Medulla oblongata (tissue), 1 donor: ENCODE measurements around the gene SARM1.

Source experiments
- DNase-seq: peaks from one replicate; pipeline ENCODE4 v3.0.0-alpha.2; 2015; ENCODE audit errors: extremely low spot score

SARM1 gene

GRCh38 chr17:28341516-28341915, 30.0 kb upstream of the SARM1 start:
- DNase-seq = no peak

DNA sequence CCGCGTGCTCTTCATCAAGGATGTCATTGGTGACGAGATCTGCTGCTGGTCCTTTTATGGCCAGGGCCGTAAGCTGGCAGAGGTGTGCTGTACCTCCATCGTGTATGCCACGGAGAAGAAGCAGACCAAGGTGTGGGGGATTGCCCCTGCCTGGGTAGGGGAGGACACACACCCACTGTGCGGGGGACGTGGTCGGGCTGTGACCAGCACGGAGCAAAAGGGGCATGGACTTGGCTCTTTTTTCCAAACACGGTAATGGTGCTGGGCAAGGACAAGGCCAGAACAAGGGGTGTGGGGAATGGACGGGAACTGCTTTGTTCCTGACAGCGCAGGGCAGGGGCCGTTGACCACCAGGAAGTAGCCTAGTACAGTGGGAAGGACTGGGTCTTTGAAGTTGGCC, 29.2 kb upstream of the SARM1 start:
- DNase-seq = no peak

- DNase-seq = no peak
These were observed 28.0 kb upstream of the SARM1 start for GRCh38 chr17:28343491-28343932.

- no peak for DNase-seq
These were observed 27.5 kb upstream of the SARM1 start for GRCh38 chr17:28344011-28344410.

GRCh38 chr17:28344435-28344901, 27.0 kb upstream of the SARM1 start:
- DNase-seq = no peak

DNA sequence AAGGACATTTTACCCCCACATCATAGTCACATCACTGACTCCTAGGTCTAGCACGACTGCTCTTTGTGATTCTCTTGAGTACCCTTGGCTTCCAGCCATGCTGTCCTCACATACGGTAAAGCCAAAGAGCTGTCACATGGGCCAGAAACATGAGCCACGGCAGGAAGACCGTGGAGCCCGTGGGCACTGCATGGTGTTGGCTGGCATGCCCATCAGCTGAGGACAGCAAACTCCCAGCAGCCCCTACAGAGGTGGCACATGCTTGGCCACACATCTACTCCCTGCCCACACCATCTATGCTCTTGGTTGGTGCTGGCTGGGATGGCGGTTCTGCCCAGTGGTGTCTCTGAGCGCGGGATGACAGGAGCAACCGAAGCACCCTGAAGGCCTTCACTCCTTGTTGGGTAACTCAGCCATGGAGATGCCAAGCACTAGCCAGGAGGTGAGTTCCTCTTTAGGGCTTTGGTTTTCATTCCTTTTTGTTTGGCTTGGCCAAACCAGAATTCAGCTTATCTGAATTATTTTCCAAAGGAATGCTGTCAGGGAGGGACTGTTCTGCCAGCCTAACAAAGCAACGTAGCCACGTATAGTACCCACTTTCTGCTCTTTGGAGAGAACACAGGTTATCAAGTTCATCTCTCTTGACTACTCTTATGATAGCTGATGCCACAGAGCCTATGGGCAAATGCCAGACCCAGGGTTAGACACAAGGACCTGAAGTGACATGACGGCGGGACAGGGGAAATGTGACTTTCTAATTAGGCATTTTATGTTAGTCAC, 25.9 kb upstream of the SARM1 start:
- DNase-seq = no peak

GRCh38 chr17:28346199-28346580, 25.3 kb upstream of the SARM1 start:
- no peak for DNase-seq

DNA sequence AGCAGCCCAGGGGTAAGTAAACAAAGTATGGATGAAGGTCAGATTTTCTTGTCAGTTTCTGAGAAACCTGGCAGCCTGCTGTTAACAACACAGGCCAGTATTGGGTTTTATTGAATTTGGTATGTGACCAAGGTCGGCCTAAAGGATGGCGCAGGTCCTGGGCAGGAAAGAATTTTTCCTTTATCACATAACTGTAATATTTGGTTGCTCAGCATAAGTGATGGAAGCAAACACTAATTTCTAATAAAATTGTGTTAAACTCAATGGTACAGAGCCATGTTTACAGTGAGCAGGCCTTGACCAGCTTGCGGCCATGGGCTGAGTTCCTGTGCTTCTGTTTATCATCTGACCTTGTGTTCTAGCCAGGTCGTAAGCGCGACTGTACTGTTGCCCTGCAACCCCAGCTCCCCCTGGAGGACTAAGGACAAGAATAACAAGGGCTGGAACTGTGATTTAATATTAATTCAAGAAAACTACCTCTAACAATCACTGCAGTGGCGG, 24.7 kb upstream of the SARM1 start:
- no peak for DNase-seq

- no peak for DNase-seq
These were observed 24.1 kb upstream of the SARM1 start for GRCh38 chr17:28347261-28347891.

- DNase-seq = no peak
These were observed 22.5 kb upstream of the SARM1 start for GRCh38 chr17:28348979-28349378.

DNA sequence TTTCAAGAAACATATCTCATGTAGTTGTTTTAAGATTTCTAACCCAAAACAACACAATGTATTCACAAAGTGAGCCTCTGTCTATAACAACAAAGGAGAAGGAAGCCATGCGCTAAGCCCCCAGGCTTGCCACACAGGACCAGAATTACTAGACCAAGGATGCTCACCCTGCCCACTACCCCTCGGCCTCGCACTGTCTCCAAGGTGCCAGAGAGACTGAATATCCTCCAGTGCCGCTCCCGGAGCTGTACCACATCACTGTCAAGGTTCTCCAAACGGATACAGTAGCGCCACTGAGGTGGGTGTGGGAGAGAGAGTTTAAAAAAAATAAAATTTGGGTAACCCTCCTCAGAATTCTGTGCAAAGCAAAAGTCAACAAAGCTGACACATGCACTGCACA, 21.2 kb upstream of the SARM1 start:
- no peak for DNase-seq

GRCh38 chr17:28357061-28357900, 14.2 kb upstream of the SARM1 start, which contains the start of gene POLDIP2:
Gene POLDIP2 (minus strand): TSS chr17:28357527. CDS start chr17:28357448, 79 bp downstream.
- peak; percentile 95 for DNase-seq

- DNase-seq = no peak
These were observed 13.6 kb upstream of the SARM1 start for GRCh38 chr17:28357901-28358197.

GRCh38 chr17:28363186-28363585, 8.3 kb upstream of the SARM1 start:
- DNase-seq = no peak

GRCh38 chr17:28363776-28364650, 7.5 kb upstream of the SARM1 start:
- no peak for DNase-seq

GRCh38 chr17:28364665-28365363, 6.7 kb upstream of the SARM1 start, which contains the start of gene SEBOX:
Gene SEBOX (minus strand): TSS chr17:28365199. CDS start chr17:28365151, 48 bp downstream.
- DNase-seq = no peak

GRCh38 chr17:28365487-28365886, 6.0 kb upstream of the SARM1 start:
- no peak for DNase-seq

DNA sequence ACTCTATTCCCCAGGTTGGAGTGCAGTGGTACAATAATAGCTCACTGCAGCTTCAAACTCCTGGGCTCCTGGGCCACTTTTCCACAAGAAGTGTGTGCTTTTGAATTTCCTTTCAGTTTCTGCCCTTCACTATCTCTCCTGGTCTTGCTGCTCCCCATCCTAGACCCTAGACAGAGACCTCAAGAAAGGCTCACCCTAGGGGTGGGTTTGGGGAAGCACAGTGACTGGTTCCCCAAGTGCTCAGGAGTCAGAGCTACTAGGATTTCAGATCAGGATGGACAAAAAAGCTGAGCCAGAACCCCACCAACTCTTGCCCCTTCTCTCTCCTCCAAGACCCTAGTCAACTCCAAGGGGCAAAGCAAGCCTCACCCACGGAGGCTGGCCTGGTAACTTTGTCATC, 4.9 kb upstream of the SARM1 start:
- DNase-seq = no peak

DNA sequence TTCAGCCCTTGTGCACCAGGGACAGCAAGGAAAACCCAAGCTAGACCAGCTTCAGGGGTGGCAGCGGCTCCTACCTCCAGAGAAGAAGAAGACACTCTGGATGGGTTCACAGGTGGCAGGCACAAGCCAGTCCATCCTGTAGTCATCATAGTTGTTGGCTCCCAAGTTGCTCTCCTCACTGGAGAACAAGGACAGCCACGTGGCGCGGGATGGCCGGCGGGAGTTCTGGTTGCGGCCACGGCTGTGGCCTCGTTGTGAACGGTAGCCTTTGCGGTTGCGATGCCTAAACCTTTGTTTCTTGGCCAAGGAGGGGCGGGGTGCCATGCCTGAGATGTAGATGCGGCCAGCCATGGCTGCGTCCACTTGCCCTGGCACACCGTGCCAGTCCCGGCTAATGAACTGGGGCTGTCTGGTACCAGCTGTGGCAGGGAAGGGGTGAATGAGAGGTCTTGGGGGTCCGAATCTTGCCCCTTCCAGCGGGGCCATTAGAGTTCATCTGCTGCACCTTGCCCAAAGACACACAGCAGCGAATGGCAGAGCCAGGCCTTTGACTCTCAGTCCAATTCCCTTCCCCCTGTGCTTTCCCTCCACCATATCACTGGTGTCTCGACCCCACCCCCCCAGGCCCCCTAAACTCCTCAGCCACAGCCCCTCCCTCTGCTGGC, 3.7 kb upstream of the SARM1 start:
- no peak for DNase-seq

DNA sequence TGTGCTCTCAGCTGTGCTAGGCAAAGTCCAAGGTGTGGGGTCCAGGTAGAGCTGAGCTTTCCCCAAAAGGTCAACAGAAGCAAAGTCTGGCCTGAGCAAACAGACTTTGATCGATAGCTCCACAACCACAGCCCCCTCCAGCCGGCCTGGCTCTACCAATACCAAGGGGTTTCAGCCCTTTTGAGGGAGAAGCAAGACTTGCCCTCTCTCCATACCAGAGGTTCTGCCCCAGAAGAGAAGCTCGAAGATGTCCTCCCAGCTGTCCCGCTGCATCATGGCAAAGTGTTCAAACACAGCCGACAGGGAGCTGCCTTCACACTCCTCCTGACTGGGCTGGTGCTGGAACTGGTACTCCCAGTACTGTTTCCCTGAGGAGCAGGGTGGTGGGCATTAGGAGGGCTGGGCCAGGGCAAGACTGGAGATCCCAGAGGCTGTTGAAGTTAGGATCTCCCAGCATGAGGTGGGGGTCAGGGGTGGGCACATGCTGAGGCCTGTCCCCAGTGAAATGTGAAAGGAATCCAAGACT, 3.1 kb upstream of the SARM1 start:
- DNase-seq = no peak
